ENCODE measurements around the gene DHX40.
"Not testable (repeated sequence)": the region's sequence is repeated elsewhere in the genome, so short reads cannot be mapped to it uniquely, and the experiment has no call there.

Gene DHX40

DNA sequence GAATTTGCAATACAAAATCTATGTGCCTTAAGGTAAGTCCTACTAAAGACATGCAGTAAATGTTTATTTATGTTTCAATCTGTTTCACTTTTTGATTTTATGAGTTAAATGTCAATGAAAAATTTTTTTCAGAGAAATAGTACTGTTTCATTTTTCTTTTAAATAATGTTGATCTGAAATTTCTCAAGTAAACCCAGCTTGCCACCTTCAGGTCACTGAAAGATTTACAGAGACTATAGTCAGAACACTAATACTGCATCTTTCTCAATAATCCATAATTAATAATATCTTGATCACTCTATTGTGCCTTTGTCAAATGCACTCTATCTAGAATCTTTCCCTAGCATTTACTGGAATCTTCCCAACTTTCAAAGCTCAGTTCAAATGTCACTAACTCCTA lies 6.5 kb upstream of the DHX40 start:
- DNase-seq, result no peak

DNA sequence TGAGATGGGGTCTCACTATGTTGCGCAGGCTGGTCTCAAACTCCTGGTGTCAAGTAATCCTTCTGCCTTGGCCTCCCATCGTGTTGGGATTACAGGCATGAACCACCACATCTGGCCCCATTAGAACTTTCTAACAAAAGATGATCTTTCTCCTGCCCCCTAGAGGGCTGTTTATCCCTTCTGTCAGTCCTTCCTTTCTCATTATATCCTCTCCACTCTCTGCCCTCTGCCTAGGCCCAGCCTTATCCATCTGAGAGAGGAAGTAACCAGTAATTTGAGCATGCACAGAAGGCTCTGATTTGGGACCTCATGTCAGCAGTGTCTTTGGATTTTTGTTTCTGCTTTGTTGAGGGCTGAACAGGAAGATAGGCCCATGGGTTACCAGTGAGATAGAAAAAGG lies 4.4 kb upstream of the DHX40 start:
- DNase-seq, result no peak

DNA sequence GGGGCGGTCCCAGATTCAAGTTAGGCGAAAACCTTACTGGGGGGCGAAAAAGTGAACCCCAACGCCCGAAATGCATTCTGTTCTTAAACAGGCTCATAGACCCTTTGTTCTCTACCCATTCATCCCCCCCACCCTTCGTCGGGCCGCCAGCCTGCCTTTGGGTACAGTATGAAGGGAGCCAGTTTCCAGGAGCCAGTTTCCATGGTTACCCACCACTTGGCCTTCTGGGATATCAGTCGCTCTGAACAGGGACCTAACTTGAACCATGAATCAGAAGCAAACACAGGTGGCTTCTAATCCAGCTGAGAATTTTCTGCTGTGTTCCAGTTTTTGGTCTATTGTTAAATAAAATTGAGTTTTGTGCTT lies 532 bp downstream of the DHX40 start:
- DNase-seq, result peak; percentile 72

DNA sequence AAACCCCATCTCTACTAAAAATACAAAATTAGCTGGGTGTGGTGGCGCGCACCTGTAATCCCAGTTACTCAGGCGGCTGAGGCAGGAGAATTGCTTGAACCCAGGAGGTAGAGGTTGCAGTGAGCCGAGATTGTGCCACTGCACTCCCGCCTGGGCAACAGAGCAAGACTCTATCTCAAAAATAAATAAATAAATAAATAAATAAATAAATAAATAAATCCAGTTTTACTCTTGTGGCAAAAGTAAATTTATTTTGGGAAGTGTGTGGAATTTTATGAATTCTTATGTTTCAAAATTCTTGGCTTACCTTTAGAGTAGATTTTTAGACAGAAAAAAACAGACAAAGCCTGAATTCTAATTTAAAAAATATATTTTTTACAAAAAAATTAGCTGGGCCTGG lies 3.7 kb downstream of the DHX40 start:
- DNase-seq, result not testable (repeated sequence)

GRCh38 chr17:59572301-59572924 lies 7.0 kb downstream of the DHX40 start:
- peak; percentile 52 for DNase-seq

DNA sequence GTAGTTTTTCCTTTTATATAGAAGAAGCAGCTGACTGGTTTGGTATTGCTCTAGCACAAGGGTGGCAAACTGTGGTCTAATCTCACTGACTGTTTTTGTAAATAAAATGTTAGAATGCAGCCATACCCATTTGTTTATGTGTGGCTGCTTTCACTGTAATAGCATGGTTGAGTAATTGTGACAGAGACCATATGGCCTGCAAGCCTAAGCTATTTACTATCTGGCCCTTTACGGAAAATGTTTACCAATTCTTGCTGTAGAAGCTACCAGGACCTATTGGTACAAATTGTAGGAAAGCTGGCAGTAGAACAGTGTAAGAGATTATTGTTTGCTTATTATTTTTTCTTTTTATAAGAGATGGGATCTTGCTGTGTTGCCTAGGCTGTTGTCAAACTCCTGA lies 18.8 kb downstream of the DHX40 start:
- not testable (repeated sequence) for DNase-seq

DNA sequence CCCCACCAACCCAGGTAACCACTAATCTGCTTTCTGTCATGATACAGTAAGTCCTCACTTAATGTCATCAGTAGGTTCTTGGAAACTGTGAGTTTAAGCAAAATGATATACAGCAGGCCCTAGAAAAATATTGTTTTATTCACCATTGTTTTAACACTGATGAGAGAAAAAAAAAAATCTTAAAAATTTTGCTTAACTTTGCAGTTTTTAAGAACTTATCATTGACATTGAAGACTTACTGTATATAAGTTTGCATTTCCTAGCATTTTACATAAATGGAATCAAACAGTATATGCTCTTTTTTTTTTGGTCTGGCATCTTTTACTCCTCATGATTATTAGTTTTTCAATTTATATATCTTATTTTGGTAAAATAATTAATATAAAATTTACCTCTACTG lies 34.8 kb downstream of the DHX40 start:
- DNase-seq, result no peak

- DNase-seq, result no peak
These were observed 35.7 kb downstream of the DHX40 start for GRCh38 chr17:59601130-59601529.

DNA sequence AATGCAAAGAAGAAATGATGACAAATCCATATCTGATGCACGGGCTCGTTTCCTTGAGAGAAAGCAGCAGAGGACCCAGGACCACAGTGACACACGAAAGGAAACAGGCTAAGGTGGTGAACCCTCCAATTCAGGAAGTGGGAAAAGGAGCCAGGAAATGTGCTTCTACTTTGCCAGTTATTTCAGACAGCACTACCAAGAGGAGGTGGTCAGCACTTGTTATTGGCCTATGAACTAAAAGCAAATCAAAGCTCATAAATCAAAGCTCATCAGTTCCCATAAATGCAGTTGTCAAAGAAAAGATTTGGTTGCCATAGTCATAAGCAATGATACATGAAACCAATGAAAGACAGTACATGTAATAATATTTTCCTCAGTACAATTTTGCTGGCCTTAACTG lies 41.7 kb downstream of the DHX40 start:
- no peak for DNase-seq

DNA sequence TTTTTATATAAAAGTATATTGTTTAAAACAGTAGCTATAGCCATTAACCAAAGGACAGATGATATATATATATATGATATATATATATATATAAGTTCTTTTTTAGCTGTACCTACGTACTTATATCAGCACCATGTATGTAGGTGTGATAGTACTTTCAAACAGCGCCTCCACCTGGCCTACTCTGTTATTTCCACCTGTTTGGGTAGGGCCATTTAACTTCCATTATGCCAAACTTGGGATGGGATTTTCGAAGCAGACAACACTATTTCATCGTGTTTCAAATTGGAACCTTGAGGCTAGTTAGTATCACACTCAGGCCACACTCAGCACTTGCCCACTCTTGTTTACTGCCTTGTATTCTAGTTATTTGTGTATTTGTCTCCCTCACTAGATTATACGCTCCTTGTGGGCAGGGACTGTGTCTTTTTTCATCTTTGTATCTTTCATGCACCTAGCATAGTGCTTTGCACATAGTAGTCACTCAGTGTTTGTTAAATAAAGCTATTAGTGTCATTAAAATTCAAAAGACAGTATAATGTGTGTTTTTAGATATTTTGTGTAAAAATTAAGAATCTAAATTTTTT lies 42.5 kb downstream of the DHX40 start:
- no peak for DNase-seq

DNA sequence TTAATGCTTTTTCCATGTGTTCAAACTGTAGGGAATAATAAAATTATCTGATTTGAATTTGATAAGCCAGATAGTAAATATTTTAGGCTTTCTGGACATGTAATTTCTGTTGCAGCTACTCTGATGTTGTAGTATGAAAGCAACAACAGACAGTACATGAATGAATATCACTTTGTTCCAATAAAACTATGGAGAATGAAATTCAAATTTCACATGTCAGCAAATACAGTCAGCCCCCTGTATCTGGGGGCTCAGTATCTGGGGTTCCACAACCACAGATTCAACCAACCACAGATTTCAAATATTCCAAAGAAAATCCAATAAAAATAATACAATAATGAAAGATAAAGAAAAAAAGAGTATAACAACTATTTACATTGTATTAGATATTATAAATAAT lies 46.1 kb downstream of the DHX40 start:
- no peak for DNase-seq

DNA sequence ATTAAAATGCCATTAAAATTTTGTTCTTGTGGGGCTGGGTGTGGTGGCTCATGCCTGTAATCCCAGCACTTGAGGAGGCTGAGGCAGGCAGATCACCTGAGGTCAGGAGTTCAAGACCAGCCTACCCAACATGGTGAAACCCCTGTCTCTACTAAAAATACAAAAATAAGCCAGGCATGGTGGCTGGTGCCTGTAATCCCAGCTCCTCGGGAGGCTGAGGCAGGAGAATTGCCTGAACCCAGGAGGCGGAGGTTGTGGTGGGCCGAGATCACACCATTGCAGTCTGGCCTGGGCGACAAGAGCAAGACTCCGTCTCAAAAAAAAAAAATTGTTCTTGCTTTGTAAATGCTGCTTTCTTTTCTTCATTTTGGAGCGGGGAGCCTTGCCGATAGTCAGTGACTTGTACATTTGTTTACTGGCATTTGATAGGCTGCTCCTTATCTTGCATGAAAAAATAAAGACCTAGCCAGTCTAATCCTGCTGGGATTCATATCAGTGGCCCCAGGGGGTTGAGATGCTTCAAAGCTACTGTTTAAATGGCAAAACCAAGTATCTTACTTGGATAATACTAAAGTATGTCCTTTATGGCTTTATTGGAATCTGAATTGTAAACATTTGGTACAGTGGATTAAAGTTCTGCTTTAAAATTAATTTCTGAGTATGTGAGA lies 51.0 kb downstream of the DHX40 start:
- no peak for DNase-seq

- peak; percentile 8 for DNase-seq
These were observed 51.8 kb downstream of the DHX40 start for GRCh38 chr17:59617156-59617732.

DNA sequence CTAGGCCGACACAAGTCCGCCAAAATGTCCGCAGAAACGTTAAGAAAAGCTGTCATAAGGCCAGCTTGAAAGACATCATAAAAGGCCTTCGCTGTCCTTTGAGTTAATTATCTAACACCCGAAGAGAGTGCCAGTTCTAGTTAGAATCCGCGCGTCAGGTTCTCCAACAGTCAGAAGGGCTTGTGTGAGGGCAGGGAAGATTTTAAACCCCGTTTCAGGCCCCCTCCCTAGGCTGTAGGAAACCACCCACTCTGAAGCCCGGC lies 53.6 kb downstream of the DHX40 start:
- DNase-seq, result no peak

DNA sequence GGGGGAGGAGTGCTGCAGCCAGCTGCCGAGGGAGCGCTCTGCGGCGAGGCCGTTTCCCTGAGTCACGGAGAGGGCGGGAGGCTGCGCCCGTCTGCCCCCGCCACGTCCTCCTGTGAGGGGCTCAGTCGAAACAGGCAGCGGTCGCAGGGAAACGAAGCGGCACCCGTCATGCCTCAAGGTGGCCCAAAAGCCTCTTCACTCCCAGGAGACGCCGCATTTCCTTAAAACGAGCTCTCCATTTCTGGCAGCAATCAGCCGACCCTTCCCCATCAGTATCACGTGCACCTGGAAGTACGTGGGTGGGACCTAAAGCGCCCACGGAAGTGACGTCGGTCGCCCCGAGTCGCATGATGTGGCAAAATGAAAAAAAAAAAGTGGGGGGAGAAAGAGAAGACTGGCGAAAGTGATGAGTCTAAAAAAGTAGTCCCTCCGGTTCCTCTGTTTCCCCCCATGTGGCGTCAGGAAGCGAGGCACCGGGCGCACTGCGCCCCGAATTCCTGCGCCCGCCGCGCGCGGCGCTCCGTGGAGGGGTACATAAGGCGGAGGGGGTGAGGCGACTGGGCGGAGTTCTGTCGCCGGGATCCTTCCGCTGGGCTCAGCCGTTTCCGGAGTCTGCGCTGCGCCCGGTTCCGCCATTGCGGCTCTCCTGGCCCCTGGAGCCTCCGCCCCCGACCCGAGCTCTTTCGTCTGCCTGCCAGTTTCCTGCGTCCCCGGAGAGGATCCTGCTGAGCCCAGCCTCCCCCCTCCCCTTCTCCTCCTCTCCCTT lies 54.1 kb downstream of the DHX40 start, which contains the start of gene CLTC:
TSS of gene CLTC (plus strand) at position 598 of the 766 bp plus-strand sequence. CDS start 237 bp downstream, outside the sequence.
- peak; percentile 99 for DNase-seq

GRCh38 chr17:59620064-59620359 lies 54.6 kb downstream of the DHX40 start:
- no peak for DNase-seq

- DNase-seq, result peak; percentile 28
These were observed 55.3 kb downstream of the DHX40 start for GRCh38 chr17:59620518-59621259.

- DNase-seq, result no peak
These were observed 56.4 kb downstream of the DHX40 start for GRCh38 chr17:59621771-59622170.

DNA sequence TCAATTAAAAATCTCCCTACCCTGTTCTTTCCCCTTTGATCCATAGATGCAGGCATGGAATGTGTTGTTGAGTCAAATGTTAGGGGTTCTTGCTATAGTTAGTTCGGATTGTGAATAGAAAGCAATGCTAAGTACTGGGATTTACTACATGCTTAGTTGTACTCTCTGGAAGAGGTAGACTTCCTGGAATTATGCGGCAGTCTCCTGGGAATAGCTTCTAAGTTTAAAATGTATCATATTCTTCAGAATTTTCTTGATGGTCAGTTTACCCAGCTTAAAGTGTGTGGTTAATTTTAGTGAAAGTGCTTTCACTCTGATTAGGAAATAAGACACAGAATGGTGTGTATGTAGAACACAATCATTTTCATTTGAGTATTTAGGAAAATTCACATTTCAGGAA lies 57.7 kb downstream of the DHX40 start:
- DNase-seq, result peak; percentile 17

- no peak for DNase-seq
These were observed 61.3 kb downstream of the DHX40 start for GRCh38 chr17:59626756-59627155.

- DNase-seq, result no peak
These were observed 61.9 kb downstream of the DHX40 start for GRCh38 chr17:59627274-59627673.

- no peak for DNase-seq
These were observed 62.4 kb downstream of the DHX40 start for GRCh38 chr17:59627770-59628171.

GRCh38 chr17:59629174-59629573 lies 63.8 kb downstream of the DHX40 start:
- DNase-seq, result no peak

All from fibroblast of skin of right quadriceps (primary cell).